NT2/D1 (cell line): Measurements from ENCODE around the gene FAM3D.

ENCODE experiments used
- YY1 ChIP-seq: IDR thresholded peaks from 2 replicates; pipeline ENCODE4 v1.6.1; 2011; ENCODE audit not compliant: insufficient read length, insufficient read depth
- ZNF274 ChIP-seq: IDR thresholded peaks from 2 replicates; pipeline ENCODE4 v1.6.1; 2011; ENCODE audit warnings: mild to moderate bottlenecking, low read depth, low read length

DNA sequence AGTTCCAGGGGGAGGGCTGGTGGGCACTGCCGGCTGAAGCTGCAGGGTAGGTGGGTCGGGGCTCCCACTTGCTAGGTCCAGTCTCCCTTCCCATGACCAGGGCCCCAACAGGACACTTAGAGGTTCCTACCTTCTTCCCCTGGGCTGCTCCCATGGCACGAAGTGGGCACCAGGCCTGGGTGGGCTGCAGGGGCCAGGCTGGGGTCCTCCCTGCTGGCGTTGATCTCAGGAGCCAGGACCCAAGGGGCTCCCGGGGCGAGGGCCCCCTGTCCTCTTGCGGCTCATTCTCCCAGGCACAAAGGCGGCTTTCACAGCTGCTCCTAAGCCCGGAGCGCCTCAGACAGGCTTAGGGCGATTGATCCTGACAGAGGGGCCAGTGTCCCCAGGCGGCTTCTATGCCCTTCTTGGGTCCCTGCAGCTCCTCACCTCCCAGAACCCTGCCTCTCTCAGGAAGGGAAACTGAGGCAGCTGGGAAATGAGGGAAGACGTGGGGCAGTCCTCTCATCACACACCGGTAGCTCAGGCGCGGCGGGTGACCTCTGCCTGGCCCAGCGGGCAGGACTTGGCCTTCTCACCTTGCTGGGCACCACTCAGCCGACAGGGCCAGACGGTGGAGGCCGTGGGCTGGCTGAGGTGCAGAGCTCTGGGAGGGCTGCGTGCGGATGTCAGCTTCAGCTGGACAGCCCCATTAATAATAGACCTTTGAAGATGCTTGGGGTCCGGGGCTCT lies 39.6 kb downstream of the FAM3D start:
- TF ChIP-seq ZNF274 (no peak), YY1 (no peak)
